GM23338 (cell line): Measurements from ENCODE around the gene OSBPL7. TPM values are rescaled to one million over a fixed set of nuclear protein-coding genes. Genes with fewer than 3 reads are reported as not detected.
A peak's percentile ranks its signal among the peaks of the same experiment; 100 is the strongest.

Source experiments
- ATAC-seq: fragments of 200-7000 bp; cut with Tn5 transposase; 3 replicates; pipeline ENCODE4 v1.9.1; 2020
- DNase-seq: peaks from one replicate; pipeline ENCODE4 v3.0.0-alpha.2; 2015; ENCODE audit warnings: low spot score
- H2AFZ ChIP-seq: fragments of 200-600 bp; sonication (generic); 2 replicates; pipeline ENCODE4 v1.8.0; 2016; ENCODE audit warnings: antibody characterized with exemption, mild to moderate bottlenecking, moderate library complexity
- H3F3A ChIP-seq: fragments of 200-600 bp; sonication (generic); replicated peaks from 2 replicates; pipeline ENCODE4 v1.8.0; 2017; ENCODE audit warnings: antibody characterized with exemption, mixed run types, low read depth
- H3K27ac ChIP-seq: fragments of 200-600 bp; sonication (generic); 2 replicates; pipeline ENCODE4 v1.6.1; 2016; ENCODE audit warnings: low read depth
- H3K27me3 ChIP-seq: fragments of 200-600 bp; sonication (generic); 2 replicates; pipeline ENCODE4 v1.8.0; 2016; ENCODE audit warnings: mild to moderate bottlenecking, mixed run types, moderate library complexity; ENCODE audit not compliant: insufficient read depth
- H3K36me3 ChIP-seq: fragments of 200-600 bp; sonication (generic); 2 replicates; pipeline ENCODE4 v1.8.0; 2016; ENCODE audit warnings: mild to moderate bottlenecking; ENCODE audit not compliant: insufficient read depth
- H3K4me1 ChIP-seq: fragments of 200-600 bp; sonication (generic); 2 replicates; pipeline ENCODE4 v1.8.0; 2016; ENCODE audit warnings: mild to moderate bottlenecking, moderate library complexity; ENCODE audit not compliant: insufficient read depth
- H3K4me2 ChIP-seq: fragments of 200-600 bp; sonication (generic); 2 replicates; pipeline ENCODE4 v1.7.1; 2017; ENCODE audit warnings: mixed run types
- H3K4me3 ChIP-seq: fragments of 200-600 bp; sonication (generic); 2 replicates; pipeline ENCODE4 v1.6.1; 2016; ENCODE audit warnings: mixed run types
- H3K79me2 ChIP-seq: fragments of 200-600 bp; sonication (generic); replicated peaks from 2 replicates; pipeline ENCODE4 v1.8.0; 2017; ENCODE audit warnings: mild to moderate bottlenecking; ENCODE audit not compliant: insufficient read depth
- H3K9me2 ChIP-seq: fragments of 200-600 bp; sonication (generic); 2 replicates; pipeline ENCODE4 v1.8.0; 2017; ENCODE audit not compliant: insufficient read depth
- H4K20me1 ChIP-seq: fragments of 200-600 bp; sonication (generic); replicated peaks from 2 replicates; pipeline ENCODE4 v1.8.0; 2017; ENCODE audit warnings: mild to moderate bottlenecking; ENCODE audit not compliant: insufficient read depth
- H3K27ac Mint-ChIP-seq: 2 replicates; pipeline ENCODE4 v1.8.0; 2020; ENCODE audit warnings: inconsistent platforms, mild to moderate bottlenecking, moderate library complexity, mixed read lengths
- H3K27me3 Mint-ChIP-seq: 3 replicates; pipeline ENCODE4 v1.8.0; 2022; ENCODE audit warnings: low read depth, mild to moderate bottlenecking, moderate library complexity, mixed read lengths, inconsistent platforms; ENCODE audit not compliant: insufficient read depth, poor library complexity
- H3K36me3 Mint-ChIP-seq: 3 replicates; pipeline ENCODE4 v1.8.0; 2021; ENCODE audit warnings: low read depth, mild to moderate bottlenecking, inconsistent platforms, moderate library complexity, mixed read lengths
- H3K4me1 Mint-ChIP-seq: 3 replicates; pipeline ENCODE4 v1.8.0; 2020; ENCODE audit warnings: mild to moderate bottlenecking, inconsistent platforms, mixed read lengths
- H3K4me3 Mint-ChIP-seq: 3 replicates; pipeline ENCODE4 v1.8.0; 2021; ENCODE audit warnings: moderate library complexity, mild to moderate bottlenecking, inconsistent platforms, mixed read lengths
- H3K9me3 Mint-ChIP-seq: 3 replicates; pipeline ENCODE4 v1.8.0; 2020; ENCODE audit warnings: moderate library complexity, mild to moderate bottlenecking, inconsistent platforms, mixed read lengths
- CREB1 ChIP-seq: fragments of 250-450 bp; sonication (Bioruptor Pico); IDR thresholded peaks from 2 replicates; pipeline ENCODE4 v1.5.0; 2020; ENCODE audit warnings: low read depth, mild to moderate bottlenecking, moderate library complexity
- CTCF ChIP-seq, 2 experiments: fragments of 200-600 bp in 1 of 2; sonication (generic) in 1 of 2; conservative IDR thresholded peaks; 2 replicates each; pipeline versions ENCODE4 v1.5.1 to v1.6.1; 2016 to 2017; ENCODE audit warnings: antibody characterized with exemption in 2 of 2, low read depth in 2 of 2, mild to moderate bottlenecking in 2 of 2, moderate library complexity in 1 of 2
- NANOG ChIP-seq: IDR thresholded peaks from 2 replicates; pipeline ENCODE4 v1.6.1; 2016; ENCODE audit warnings: antibody characterized with exemption, borderline replicate concordance
- POLR2AphosphoS5 ChIP-seq: IDR thresholded peaks from 2 replicates; pipeline ENCODE4 v1.6.1; 2016; ENCODE audit warnings: antibody characterized with exemption, low read depth
- STAT1 ChIP-seq: IDR thresholded peaks from one replicate; pipeline ENCODE4 v1.6.1; 2016; ENCODE audit warnings: antibody characterized with exemption; ENCODE audit not compliant: unreplicated experiment
- ZNF114 ChIP-seq: fragments of 250-450 bp; sonication (Bioruptor Pico); IDR thresholded peaks from 2 replicates; pipeline ENCODE4 v1.5.0; 2020; ENCODE audit warnings: mild to moderate bottlenecking, moderate library complexity
- polyA plus RNA-seq: library from polyadenylated mRNA; unstranded; fragments of >200 nt; fragmentation: Nextera tagmentation; extraction: Ambion mirVana; gene quantifications from 2 replicates; pipeline ENCODE4 v1.2.1, GENCODE V29; 2016
- total RNA-seq: library from RNA; depleted of rRNA; stranded (reverse); fragments of >200 nt; shearing (Covaris generic); gene quantifications from 2 replicates; pipeline ENCODE4 v1.2.3, GENCODE V29; 2014
- TF ChIP-seq, protein P1 (sequence below): fragments of 250-450 bp; sonication (Bioruptor Pico); IDR thresholded peaks from 2 replicates; pipeline ENCODE4 v1.5.0; 2020; ENCODE audit warnings: mild to moderate bottlenecking, moderate library complexity

Gene OSBPL7
- total and polyA plus RNA-seq, 2 experiments from 2014 or later: 3.4 to 8.1 TPM

DNA sequence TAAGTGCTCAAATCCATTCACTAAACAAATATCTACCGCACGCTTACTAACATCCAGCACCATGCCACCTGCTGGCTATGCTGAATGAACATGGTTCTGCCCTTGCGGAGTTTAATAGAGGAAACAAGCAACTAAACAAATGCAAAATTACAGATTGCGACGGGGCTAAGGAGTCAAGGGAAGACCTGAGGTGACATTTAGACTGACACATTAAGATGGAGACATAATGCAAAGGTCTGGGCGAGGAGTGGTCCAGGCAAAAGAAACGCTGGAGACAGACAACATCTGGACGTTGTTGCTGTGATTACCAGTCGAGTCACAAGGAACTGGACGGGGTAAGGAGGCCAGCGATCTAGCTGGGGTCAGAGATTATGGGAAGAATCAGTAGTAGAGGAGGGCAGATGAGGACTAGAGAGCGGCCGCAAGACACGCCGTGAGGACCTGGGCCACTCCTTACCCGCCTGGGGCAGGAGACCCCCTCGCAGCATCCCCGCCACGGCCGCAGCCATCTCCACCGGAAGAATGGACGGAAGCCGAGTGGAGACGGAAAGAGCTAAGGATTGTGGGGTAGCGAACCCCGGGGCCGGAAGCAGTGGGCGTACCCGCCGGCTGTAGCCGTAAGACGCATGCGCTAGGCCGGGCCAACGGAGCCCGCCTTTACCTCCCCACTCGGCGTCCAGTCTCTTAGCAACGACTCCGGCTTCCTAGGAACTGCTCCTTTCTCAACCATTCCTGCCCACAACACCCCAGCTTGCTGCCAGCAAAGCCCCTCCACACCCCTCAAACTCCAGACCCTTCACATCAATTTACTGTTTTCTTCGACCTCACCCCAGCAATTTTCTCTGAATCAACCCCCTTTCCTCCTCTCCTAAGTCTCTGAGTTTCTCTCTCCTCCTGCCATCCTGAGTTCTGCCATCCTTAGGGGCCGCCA is 9.7 kb upstream of the OSBPL7 start, which contains the start of the genes LRRC46 and MRPL10 (continued):
- TF ChIP-seq ZNF114 (CRISPR knock-in tag) (no peak), STAT1 (no peak), CREB1 (CRISPR knock-in tag) (no peak)

- H3K4me1 ChIP-seq: peaks cover 11% of the 10 kb centered on the region; the same call in 1 of the 2 replicates
- ATAC-seq (no peak), DNase-seq (no peak)
- H3K4me2 ChIP-seq: peak overlapping the region; percentile 82
- H3K27ac Mint-ChIP-seq: no peak overlapping the region; the same call in 1 of the 2 replicates
- H3F3A ChIP-seq: peaks cover 4% of the 10 kb centered on the region; the same call in 1 of the 2 replicates
- H3K27ac ChIP-seq: no peak overlapping the region
- peak overlapping the region; percentile 72 for H3K4me3 ChIP-seq
- peaks cover 8% of the 10 kb centered on the region for H3K4me1 Mint-ChIP-seq
- H3K4me3 Mint-ChIP-seq: peak overlapping the region; percentile 93
- no peaks in the 10 kb centered on the region; the same call in 2 of the 3 replicates for H3K9me3 Mint-ChIP-seq
- peaks cover 8% of the 10 kb centered on the region for H4K20me1 ChIP-seq
- peaks cover 12% of the 10 kb centered on the region for H3K27me3 Mint-ChIP-seq
- H3K9me2 ChIP-seq: no peaks in the 10 kb centered on the region
- peaks cover 20% of the 10 kb centered on the region for H3K79me2 ChIP-seq
- H2AFZ ChIP-seq: no peak overlapping the region
- H3K27me3 ChIP-seq: no peaks in the 10 kb centered on the region
- H3K36me3 Mint-ChIP-seq: peaks cover 28% of the 10 kb centered on the region
- peaks cover 7% of the 10 kb centered on the region; the same call in 1 of the 2 replicates for H3K36me3 ChIP-seq
- TF ChIP-seq CTCF (conservative IDR thresholded peaks at IDR 0.05; ENCODE audit: low read depth in 2 of 2) (no peak), NANOG (no peak), ZNF114 (CRISPR knock-in tag) (no peak), CREB1 (CRISPR knock-in tag) (no peak), POLR2AphosphoS5 (no peak)
- TF ChIP-seq, protein P1, sequence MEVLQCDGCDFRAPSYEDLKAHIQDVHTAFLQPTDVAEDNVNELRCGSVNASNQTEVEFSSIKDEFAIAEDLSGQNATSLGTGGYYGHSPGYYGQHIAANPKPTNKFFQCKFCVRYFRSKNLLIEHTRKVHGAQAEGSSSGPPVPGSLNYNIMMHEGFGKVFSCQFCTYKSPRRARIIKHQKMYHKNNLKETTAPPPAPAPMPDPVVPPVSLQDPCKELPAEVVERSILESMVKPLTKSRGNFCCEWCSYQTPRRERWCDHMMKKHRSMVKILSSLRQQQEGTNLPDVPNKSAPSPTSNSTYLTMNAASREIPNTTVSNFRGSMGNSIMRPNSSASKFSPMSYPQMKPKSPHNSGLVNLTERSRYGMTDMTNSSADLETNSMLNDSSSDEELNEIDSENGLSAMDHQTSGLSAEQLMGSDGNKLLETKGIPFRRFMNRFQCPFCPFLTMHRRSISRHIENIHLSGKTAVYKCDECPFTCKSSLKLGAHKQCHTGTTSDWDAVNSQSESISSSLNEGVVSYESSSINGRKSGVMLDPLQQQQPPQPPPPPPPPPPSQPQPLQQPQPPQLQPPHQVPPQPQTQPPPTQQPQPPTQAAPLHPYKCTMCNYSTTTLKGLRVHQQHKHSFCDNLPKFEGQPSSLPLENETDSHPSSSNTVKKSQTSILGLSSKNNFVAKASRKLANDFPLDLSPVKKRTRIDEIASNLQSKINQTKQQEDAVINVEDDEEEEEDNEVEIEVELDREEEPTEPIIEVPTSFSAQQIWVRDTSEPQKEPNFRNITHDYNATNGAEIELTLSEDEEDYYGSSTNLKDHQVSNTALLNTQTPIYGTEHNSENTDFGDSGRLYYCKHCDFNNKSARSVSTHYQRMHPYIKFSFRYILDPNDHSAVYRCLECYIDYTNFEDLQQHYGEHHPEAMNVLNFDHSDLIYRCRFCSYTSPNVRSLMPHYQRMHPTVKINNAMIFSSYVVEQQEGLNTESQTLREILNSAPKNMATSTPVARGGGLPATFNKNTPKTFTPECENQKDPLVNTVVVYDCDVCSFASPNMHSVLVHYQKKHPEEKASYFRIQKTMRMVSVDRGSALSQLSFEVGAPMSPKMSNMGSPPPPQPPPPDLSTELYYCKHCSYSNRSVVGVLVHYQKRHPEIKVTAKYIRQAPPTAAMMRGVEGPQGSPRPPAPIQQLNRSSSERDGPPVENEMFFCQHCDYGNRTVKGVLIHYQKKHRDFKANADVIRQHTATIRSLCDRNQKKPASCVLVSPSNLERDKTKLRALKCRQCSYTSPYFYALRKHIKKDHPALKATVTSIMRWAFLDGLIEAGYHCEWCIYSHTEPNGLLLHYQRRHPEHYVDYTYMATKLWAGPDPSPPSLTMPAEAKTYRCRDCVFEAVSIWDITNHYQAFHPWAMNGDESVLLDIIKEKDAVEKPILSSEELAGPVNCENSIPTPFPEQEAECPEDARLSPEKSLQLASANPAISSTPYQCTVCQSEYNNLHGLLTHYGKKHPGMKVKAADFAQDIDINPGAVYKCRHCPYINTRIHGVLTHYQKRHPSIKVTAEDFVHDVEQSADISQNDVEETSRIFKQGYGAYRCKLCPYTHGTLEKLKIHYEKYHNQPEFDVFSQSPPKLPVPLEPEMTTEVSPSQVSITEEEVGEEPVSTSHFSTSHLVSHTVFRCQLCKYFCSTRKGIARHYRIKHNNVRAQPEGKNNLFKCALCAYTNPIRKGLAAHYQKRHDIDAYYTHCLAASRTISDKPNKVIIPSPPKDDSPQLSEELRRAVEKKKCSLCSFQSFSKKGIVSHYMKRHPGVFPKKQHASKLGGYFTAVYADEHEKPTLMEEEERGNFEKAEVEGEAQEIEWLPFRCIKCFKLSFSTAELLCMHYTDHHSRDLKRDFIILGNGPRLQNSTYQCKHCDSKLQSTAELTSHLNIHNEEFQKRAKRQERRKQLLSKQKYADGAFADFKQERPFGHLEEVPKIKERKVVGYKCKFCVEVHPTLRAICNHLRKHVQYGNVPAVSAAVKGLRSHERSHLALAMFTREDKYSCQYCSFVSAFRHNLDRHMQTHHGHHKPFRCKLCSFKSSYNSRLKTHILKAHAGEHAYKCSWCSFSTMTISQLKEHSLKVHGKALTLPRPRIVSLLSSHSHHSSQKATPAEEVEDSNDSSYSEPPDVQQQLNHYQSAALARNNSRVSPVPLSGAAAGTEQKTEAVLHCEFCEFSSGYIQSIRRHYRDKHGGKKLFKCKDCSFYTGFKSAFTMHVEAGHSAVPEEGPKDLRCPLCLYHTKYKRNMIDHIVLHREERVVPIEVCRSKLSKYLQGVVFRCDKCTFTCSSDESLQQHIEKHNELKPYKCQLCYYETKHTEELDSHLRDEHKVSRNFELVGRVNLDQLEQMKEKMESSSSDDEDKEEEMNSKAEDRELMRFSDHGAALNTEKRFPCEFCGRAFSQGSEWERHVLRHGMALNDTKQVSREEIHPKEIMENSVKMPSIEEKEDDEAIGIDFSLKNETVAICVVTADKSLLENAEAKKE (CRISPR knock-in tag): no peak
These were observed 8.9 kb upstream of the OSBPL7 start for GRCh38 chr17:47830396-47831002.
